Adipose tissue (tissue), 3 donors: ENCODE data around the gene PISD. TPM values are rescaled to one million over a fixed set of nuclear protein-coding genes. Genes with fewer than 3 reads are reported as not detected.

Source experiments
- H3K27ac ChIP-seq: one replicate; pipeline ENCODE4 v1.5.1; 2013; ENCODE audit warnings: low read depth, low read length
- whole genome bisulfite sequencing, 3 donors: extraction: QIAGEN DNeasy Blood & Tissue Kit; methylation state at CpG; one replicate each; pipeline ENCODE4 v1.1.7; 2013; 5-methylcytosine and 5-hydroxymethylcytosine counted together
- polyA plus RNA-seq, 3 donors: library from polyadenylated mRNA; stranded (reverse); fragments of 200-250 nt; gene quantifications; one replicate each; pipeline ENCODE4 v1.2.3, GENCODE V29; 2013
- donor health status: healthy with polysubstance abuse.
- donor health status: Bipolar disorder and iron deficiency.
- donor health status: healthy.

The PISD gene
- polyA plus RNA-seq, 3 donors: 23.0 to 89.4 (median 43.0) TPM

DNA sequence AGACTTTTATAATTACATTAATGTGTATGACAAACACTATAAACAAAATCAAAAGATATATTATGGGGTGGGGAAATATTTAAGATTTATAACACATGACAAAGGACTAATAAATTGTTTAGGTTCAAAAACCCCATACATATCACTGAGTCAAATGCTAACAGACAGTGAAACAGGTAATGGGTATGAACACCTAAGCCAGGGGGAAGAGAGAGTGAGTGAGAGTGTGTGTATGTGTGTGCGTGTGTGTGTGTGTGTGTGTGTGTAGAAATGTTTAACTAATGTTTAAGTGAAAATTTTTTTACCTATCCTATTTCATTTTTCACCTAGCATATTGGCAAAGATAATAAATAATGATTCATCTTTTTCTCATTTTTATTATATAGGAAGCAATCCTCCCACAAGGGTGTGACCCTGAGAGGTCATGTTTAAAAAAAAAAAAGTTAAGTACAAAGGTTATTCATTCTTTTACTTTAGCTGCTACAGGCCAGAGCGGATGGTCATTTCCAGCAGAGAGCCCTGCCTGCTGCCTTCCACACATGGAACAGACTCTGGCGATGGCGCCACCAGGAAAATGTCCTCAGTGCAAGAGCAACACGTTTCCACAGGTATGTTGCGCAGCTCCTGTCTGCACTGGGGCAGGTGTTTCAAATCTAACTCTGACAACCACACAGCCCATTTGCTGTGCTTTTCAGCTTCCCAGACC lies 72.9 kb downstream of the PISD start:
- H3K27ac ChIP-seq: no peak overlapping the region
- 70 to 84% (median 81%) methylated on average over 6 of the region's 6 CpGs for WGBS, 3 donors

DNA sequence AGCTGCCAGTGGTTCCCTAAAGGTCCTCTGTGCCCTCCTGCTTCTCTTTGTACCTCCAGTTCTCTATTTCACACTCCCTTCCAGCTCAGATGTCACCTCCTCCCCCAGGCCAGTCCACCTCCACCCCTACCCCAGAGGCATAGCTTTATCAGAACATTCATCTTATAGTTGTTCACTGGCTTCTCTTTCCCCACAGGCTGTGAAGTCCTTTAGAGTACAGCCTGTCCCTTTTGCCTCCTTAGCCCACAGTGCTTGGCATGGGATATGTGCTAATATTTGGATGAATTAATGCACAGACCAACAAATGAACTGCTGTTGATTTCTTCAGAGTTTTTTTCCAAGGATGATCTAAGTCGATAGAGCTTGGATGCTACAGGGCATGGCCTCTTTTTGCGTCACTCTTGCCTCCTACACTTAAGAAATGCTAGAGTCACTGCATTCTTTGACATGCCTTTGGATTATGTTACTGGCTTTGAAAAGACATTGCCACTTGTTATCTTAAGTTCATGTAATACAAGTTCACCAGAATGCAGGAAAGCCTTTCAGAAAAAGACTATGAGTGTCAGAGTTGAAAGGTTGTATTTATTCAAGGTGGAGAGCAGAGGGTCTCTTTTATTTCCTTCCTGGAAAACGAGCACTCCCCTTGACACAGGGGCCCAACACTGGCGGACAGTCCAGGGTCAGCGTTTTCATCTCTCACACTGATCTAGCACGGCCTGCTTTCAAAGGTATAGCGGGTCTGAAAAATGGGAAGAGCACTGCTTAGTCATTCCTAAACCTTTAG lies 75.7 kb downstream of the PISD start:
- WGBS, 3 donors: 68 to 85% (median 75%) methylated on average over 7 of the region's 7 CpGs
- H3K27ac ChIP-seq: no peak overlapping the region

DNA sequence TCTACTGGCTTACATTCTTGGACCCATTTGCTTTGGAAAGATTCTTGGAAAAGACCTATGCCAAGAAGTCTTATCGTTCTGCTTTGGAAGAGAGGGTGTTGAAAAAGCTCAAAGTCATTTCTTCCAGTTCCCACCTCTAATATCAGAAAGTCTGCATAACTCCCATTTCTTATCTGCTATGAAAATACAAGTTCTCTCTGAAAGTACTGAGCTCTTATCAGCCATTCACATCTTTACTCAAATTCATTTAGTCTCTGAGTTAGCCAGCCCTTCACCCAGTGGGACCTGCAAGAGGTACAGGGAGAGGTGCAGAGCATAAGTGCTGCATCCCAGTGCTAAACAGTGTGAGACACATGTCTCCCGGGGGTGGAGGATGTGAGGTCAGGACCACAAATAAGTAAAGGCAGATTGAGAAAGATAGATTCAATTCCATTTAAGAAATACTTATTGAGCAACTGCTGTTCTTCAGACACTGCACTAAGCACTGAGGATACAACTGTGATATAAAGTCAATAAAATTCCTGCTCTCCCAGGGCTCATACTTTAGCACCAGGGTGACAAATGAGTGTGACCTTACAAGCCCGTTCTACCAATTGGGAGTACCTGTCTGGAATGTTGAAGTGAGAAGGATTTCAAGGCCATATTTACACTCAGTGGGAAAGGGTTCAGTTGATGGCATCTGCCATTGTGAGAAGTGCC lies 76.7 kb downstream of the PISD start:
- H3K27ac ChIP-seq: no peak overlapping the region
- WGBS, 3 donors: 33 to 45% (median 40%) methylated on average over 3 of the region's 3 CpGs

DNA sequence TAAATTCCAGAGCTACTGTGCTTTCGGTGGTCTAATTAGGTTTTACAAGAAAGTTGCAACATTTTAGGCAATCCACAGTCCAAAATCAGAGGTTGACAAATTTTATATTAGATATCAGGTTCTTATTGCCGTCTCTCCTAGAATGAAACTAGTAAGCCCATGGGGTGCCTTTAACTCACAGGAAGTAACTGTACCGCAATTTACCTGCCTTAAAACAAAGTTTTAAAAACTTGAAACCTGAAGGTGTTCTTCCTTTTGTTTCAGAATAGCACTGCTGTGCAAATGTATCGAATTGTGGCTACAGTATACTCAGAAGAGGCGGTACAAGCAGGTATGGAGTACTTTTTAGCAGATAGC lies 77.2 kb downstream of the PISD start:
- 69 to 82% (median 69%) methylated on average over 5 of the region's 5 CpGs for WGBS, 3 donors
- H3K27ac ChIP-seq: no peak overlapping the region

DNA sequence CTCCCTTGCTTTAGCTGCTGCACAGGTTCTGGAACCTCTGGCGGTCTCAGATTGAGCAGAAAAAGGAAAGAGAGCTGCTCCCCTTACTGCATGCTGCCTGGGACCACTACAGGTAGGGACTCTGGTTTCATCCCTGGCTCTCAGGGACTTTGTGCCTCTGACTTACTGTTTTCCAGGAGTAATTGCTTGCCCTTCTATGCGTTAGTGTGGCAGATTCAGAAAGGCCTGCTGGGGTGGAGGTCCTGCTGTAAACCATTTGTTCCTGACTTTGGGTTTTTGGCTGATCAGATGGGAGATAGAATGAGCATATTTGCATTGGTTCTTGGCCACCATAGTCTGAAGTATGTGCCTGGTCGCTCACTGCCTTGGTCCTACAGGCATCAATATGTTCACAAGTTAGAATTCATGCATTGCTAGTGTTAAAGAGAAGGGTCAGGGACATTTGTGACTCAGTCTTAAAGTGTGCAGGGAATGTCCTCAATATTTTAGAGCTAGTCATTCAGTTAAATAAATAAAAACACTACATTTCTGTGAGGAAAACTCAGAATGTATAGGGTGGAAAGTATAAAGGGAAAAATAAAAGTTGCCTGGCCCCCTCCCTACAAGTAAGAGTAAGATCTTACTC lies 78.0 kb downstream of the PISD start:
- WGBS, 3 donors: 88 to 97% (median 95%) methylated on average over 3 of the region's 3 CpGs
- H3K27ac ChIP-seq: no peak overlapping the region

DNA sequence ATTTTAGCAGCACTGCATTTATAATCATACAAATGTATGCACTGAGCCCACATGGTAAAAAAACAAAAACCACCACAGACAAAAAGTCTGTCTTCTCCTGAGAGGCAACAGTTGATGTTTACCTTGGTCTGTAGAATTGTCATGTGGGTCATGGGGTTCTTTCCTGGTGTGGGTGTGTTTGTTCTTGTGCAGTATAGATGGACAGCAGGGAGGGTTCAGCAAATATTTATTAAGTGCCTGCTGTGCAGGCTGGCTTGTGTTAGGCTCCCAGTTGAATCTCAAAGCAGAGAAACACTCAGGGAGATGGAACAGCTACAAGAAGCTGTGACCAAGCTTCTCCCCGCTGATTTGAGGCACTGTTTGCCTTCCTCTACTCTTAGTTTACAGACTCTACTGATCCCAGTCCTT lies 82.2 kb downstream of the PISD start:
- 31 to 83% (median 68%) methylated on average over 1 of the region's 1 CpG for WGBS, 3 donors
- H3K27ac ChIP-seq: no peak overlapping the region

DNA sequence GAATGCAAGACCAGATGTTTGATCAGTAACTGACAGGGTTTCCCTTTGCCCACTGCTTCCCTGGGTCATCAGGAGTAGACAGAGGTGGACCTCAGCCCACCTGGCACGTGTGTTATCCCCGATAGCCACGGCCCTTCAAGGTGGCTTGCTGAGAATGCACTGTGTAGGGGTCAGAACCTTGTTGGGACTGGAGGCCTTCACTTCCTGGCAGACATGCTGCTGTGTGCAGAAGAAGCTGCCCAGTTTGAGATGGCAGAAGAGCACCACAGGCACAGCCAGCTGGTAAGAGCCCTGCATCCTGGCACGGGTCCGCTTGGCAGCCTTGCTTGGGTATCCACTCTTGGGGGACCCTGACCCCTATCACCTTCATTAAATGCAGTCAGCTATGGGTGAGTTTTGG lies 83.8 kb downstream of the PISD start:
- H3K27ac ChIP-seq: no peak overlapping the region
- 89 to 92% (median 91%) methylated on average over 5 of the region's 5 CpGs for WGBS, 3 donors

DNA sequence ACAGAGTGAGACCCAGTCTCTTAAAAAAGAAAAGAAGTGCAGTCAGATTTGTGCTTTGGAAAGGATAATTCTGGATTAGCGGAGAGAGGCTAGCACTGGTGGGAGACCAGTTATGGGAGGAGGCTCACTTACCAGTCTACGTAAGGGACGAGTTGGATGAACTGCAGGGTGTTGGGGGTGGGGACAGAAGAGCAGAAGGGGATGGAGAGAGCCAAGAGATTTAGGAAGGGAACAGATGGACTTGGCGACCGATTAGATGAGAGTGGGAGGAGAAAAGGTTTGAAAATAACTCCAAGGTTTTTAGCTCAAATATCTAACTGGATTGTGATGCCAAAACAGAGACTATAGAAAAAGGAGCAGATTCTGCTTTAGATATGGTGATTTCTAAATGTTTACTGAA lies 84.3 kb downstream of the PISD start:
- H3K27ac ChIP-seq: no peak overlapping the region
- 63 to 83% (median 75%) methylated on average over 5 of the region's 5 CpGs for WGBS, 3 donors

DNA sequence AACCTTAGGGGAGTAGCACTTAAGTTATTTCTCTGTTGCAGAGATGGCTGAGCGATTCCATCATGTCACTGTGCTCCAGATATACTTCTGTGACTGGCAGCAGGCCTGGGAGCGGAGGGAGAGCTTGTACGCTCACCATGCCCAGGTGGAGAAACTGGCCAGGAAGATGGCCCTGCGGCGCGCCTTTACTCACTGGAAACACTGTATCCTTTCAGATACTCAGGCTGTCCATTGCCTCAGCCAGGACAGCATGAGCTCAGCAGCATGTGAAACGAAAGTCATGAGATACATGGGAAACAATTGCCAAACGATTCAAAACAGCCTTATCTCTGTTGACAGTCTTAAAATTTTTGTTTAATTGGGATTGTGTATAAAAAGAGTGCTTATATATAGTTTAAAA lies 86.8 kb downstream of the PISD start:
- WGBS, 3 donors: 85 to 88% (median 86%) methylated on average over 8 of the region's 8 CpGs
- no peak overlapping the region for H3K27ac ChIP-seq

DNA sequence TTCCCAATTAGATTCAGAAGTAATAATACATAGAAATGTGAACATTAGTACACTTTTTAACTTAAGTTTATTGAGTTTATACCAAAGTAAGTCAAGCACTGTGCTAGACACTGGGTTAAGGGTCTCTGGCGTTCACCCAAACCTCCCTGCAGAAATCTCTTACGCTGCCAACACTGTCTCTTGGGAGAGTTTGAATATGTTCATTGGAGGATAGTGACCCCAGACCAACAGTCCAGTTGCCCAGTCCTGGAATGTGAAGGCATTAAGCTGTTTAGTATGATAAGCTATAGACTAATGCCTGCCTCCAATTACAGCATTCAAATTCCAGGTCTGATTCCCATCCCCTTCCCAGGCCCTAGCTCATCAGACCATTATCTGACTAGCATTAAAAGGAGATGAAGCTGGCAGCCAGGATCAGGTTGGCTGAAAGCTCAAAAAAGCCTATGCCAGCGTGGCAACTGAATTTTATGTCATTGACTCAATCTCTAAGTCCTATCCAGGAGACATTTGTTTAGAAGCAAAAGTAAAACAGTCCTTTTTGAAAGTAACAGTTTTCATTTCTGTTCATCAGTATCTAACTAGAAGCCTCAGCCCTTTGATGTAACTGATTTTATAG lies 87.9 kb downstream of the PISD start:
- WGBS, 3 donors: 62 to 74% (median 66%) methylated on average over 3 of the region's 3 CpGs

DNA sequence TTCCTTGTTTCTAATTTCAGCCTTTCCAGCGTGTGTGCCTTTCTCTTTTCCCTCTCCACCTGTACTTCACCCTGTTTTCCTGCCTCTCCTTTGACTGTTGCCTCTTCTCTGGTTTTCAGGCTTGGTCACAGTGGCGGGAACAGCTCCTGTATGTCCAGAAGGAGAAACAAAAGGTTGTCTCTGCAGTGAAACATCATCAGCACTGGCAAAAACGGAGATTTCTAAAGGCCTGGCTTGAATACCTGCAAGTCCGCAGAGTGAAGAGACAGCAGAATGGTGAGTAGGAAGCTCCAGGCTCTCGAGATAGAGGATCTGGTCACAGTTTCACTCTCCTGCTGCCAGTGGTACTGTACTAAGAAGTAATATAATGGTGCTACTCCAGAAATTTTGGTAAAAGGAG lies 89.1 kb downstream of the PISD start:
- WGBS, 3 donors: 82 to 85% (median 85%) methylated on average over 5 of the region's 5 CpGs

More for the DNA sequence above, 87.9 kb downstream of the PISD start:
- no peak overlapping the region for H3K27ac ChIP-seq

DNA sequence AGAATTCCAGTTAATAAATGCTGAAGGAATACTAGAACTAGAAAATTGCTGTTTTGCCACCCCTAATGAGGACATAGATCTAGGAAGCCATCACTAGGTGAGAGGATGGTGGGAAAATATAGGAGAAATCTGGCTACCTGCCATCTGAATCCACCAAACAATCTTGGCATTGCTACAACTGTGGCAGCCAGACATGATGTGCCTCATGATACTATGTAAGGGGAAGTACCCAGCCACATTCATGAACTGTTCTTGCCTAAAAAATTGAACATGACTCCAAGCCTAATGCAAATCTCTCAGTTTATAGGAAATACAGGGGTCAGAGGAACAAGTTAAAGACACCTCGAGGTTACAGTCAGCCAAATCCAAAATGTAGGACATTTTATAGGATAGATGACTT lies 92.9 kb downstream of the PISD start:
- 85 to 97% (median 92%) methylated on average over 1 of the region's 1 CpG for WGBS, 3 donors

More for the DNA sequence above, 89.1 kb downstream of the PISD start:
- no peak overlapping the region for H3K27ac ChIP-seq

More for the DNA sequence above, 92.9 kb downstream of the PISD start:
- H3K27ac ChIP-seq: no peak overlapping the region

Other genes with a start within 250 kb of the PISD start
- 10 to 100 TPM in 1 of 3 donors, 1 to 10 TPM in 2; 5.6 to 10.7 (median 8.3) TPM for gene EIF4ENIF1, start 172.4 kb downstream of the PISD start, polyA plus RNA-seq
- 10 to 100 TPM in 2 of 3 donors, 1 to 10 TPM in 1; 9.9 to 21.8 (median 12.9) TPM for gene SFI1, start 165.7 kb downstream of the PISD start, polyA plus RNA-seq
- 1 to 10 TPM; 4.2 to 7.4 (median 5.3) TPM for gene PRR14L, start 87.9 kb upstream of the PISD start, polyA plus RNA-seq
- 10 to 100 TPM in 1 of 3 donors, 1 to 10 TPM in 2; 3.5 to 14.4 (median 4.0) TPM for gene DEPDC5, start 91.8 kb upstream of the PISD start, polyA plus RNA-seq